AG20443 (cell line): ENCODE measurements around the gene POLK.
A peak's percentile ranks its signal among the peaks of the same experiment; 100 is the strongest.
"Not testable (repeated sequence)": the region's sequence is repeated elsewhere in the genome, so short reads cannot be mapped to it uniquely, and the experiment has no call there.

Source experiments
- DNase-seq: peaks from one replicate; pipeline ENCODE4 v3.0.0; 2012; ENCODE audit warnings: low spot score, mixed read lengths

POLK gene

GRCh38 chr5:75610859-75611310, 99.2 kb downstream of the POLK start:
- not testable (repeated sequence) for DNase-seq

- DNase-seq = peak; percentile 63
Measured at GRCh38 chr5:75611311-75612225, 99.9 kb downstream of the POLK start, which contains the start of gene ANKDD1B. ANKDD1B (plus strand) TSS chr5:75611453; CDS start chr5:75611635, 182 bp downstream.

GRCh38 chr5:75612226-75612569, 100.5 kb downstream of the POLK start:
- DNase-seq = no peak

- DNase-seq = no peak
Measured at GRCh38 chr5:75612901-75613300, 101.2 kb downstream of the POLK start.

- no peak for DNase-seq
Measured at GRCh38 chr5:75614176-75614575, 102.5 kb downstream of the POLK start.

- DNase-seq = no peak
Measured at GRCh38 chr5:75616371-75616881, 104.7 kb downstream of the POLK start.

GRCh38 chr5:75616971-75617621, 105.4 kb downstream of the POLK start:
- no peak for DNase-seq

- DNase-seq = no peak
Measured at GRCh38 chr5:75617736-75618352, 106.2 kb downstream of the POLK start.

- DNase-seq = no peak
Measured at GRCh38 chr5:75620184-75620959, 108.7 kb downstream of the POLK start.

GRCh38 chr5:75622564-75622963, 110.9 kb downstream of the POLK start:
- DNase-seq = no peak

- no peak for DNase-seq
Measured at GRCh38 chr5:75623846-75624245, 112.2 kb downstream of the POLK start.

GRCh38 chr5:75626959-75627358, 115.3 kb downstream of the POLK start:
- DNase-seq = no peak

GRCh38 chr5:75627801-75628200, 116.1 kb downstream of the POLK start:
- no peak for DNase-seq

- DNase-seq = no peak
Measured at GRCh38 chr5:75630875-75631274, 119.2 kb downstream of the POLK start.

- DNase-seq = no peak
Measured at GRCh38 chr5:75632321-75632720, 120.6 kb downstream of the POLK start.

GRCh38 chr5:75637949-75638348, 126.3 kb downstream of the POLK start:
- no peak for DNase-seq

GRCh38 chr5:75639535-75640311, 128.0 kb downstream of the POLK start:
- no peak for DNase-seq

GRCh38 chr5:75640395-75640794, 128.7 kb downstream of the POLK start:
- DNase-seq = peak; percentile 86

GRCh38 chr5:75640826-75641225, 129.1 kb downstream of the POLK start:
- DNase-seq = no peak

- DNase-seq = no peak
Measured at GRCh38 chr5:75648712-75649111, 137.0 kb downstream of the POLK start.
